ENCODE results near the gene RASD2. TPM values are rescaled to one million over a fixed set of nuclear protein-coding genes. Genes with fewer than 3 reads are reported as not detected.

The RASD2 gene
- total RNA-seq, 1 experiment from 2014 or later, result 2.4 TPM

DNA sequence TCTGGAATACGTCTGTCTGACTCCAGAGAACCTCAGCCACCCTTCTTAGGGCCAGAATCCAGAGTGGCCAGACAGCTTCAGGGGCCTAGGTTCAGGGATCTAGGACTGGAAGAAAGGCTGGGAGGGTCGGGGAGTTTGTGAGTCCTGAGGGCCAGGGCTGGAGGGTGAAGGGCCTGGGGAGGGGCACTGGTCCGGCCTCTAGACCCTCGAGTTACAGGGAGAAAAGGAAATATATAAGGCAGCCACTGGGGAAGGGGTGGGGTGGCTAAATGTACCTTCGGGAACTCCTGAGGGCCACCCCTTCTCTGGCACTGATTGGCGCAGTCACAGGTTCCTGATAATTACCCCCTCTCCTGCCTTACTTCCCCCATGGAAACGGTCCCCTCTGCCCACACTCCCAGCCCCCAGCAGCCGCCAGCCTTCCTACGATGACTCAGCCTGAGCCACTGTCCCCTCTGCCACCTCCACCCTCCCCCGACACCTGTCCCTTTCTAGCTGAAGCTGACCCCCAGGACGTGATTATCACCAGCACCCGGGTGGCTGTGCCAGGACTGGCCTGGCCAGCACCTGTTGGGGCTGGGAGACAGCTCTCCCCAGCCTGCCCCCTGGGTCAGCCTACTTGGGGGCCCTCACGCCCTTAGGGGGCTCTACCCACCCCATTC, 50.1 kb downstream of the RASD2 start:
- intact Hi-C loops (cut with micrococcal nuclease), result no loop called here

DNA sequence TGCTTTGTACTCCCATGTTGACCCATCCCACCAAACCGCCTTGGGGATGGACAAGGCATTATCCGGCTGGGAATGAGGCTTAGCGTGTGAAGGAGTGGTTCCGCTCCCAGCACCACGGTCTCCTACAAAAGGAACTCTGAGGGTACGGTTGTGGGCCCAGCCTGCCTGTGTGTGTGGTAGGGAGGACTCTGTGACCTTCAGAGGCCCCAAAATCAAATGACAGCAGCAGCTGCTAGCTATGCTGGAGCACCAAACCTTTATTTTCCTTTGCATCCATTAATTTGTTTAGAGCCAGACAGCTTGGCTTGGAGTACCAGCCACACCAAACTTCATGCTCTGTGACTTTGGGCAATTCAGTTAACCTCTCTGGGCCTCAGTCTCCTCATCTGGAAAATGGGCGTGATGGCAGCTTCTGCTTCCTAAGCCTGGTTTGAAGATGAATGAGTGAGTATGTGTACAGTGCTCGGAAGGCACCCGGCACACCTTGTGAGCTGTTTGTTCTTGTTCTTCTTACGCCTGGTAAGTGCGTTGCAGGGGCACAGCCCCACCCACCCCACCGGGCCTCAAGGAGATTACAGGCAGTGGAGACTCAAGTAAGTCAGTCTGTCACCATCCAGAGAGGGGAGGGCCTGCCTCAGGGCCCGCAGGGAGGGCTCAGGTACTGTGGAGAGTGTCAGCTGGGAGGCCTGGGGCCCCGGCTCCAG, 51.2 kb downstream of the RASD2 start:
- Histone ChIP-seq H2AFZ (ENCODE audit: low read depth, low read length, poor library complexity, severe bottlenecking) (no peak overlapping the region), H3K4me3 (replicated peaks in 1 of 2; ENCODE audit: low read depth in 1 of 2, low read length in 2 of 2) (no peak overlapping the region), H4K20me1 (ENCODE audit: insufficient read depth) (no peaks in the 10 kb centered on the region), H3K9me2 (ENCODE audit: insufficient read depth) (no peaks in the 10 kb centered on the region), H3K36me3 (ENCODE audit: control insufficient read depth in 1 of 2, insufficient read depth in 2 of 2, low read length in 2 of 2) (no peaks in the 10 kb centered on the region), H3K27ac (ENCODE audit: low read depth, low read length) (no peak overlapping the region), H3K27me3 (ENCODE audit: insufficient read depth, low read length) (no peaks in the 10 kb centered on the region), H3K4me1 (ENCODE audit: control insufficient read depth in 1 of 2, insufficient read depth in 2 of 2, low read length in 2 of 2) (peaks cover 33 to 49% of the 10 kb centered on the region in 2 experiments), H3K9me3 (ENCODE audit: control insufficient read depth in 1 of 2, insufficient read depth in 1 of 2, low read depth in 1 of 2, low read length in 2 of 2) (no peaks in the 10 kb centered on the region), H3K9ac (ENCODE audit: low read length) (no peak overlapping the region), H3K4me2 (ENCODE audit: low read length) (no peak overlapping the region), H3K79me2 (ENCODE audit: insufficient read depth, low read length) (no peaks in the 10 kb centered on the region)
- intact Hi-C loops (cut with micrococcal nuclease), result no loop called here
- CTCF ChIA-PET, result no interaction called here
- BruUV-seq (replicated peaks), result no TSS peak
- POLR2A ChIA-PET, result no interaction called here
- RAD21 ChIA-PET (ENCODE audit: low non-redundant PET in 1 of 2, low total read pairs in 2 of 2, uncharacterized antibody in 2 of 2, unreplicated experiment in 2 of 2), result no interaction called here
- DNase-seq (ENCODE audit: low read depth, low spot score) (no peak), ATAC-seq (no peak)
- TF ChIP-seq POLR2A (IDR thresholded peaks at IDR 0.05; ENCODE audit: borderline replicate concordance, extremely low read depth, insufficient read depth, insufficient read length) (no peak), SIN3A (IDR thresholded peaks at IDR 0.05; ENCODE audit: low read depth) (no peak), RAD21 (IDR thresholded peaks at IDR 0.05; ENCODE audit: low read depth) (no peak), YY1 (IDR thresholded peaks at IDR 0.05; ENCODE audit: extremely low read depth, insufficient replicate concordance, low read depth, low read length) (no peak), POLR2AphosphoS5 (IDR thresholded peaks at IDR 0.05; ENCODE audit: low read depth, low read length) (no peak), JUND (IDR thresholded peaks at IDR 0.05) (no peak), ZFX (IDR thresholded peaks at IDR 0.05) (no peak), EGR1 (IDR thresholded peaks at IDR 0.05; ENCODE audit: low read depth) (no peak), EZH2phosphoT487 (IDR thresholded peaks at IDR 0.05; ENCODE audit: borderline replicate concordance) (no peak), SRF (IDR thresholded peaks at IDR 0.05; ENCODE audit: low read depth) (no peak), ZNF274 (IDR thresholded peaks at IDR 0.05; ENCODE audit: low read depth, low read length) (no peak), SP1 (IDR thresholded peaks at IDR 0.05; ENCODE audit: low read depth) (no peak), FOSL1 (IDR thresholded peaks at IDR 0.05; ENCODE audit: low read depth) (no peak)
- TF ChIP-seq, protein P1, sequence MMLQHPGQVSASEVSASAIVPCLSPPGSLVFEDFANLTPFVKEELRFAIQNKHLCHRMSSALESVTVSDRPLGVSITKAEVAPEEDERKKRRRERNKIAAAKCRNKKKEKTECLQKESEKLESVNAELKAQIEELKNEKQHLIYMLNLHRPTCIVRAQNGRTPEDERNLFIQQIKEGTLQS (IDR thresholded peaks at IDR 0.05), result no peak
- TF ChIP-seq, protein P2, sequence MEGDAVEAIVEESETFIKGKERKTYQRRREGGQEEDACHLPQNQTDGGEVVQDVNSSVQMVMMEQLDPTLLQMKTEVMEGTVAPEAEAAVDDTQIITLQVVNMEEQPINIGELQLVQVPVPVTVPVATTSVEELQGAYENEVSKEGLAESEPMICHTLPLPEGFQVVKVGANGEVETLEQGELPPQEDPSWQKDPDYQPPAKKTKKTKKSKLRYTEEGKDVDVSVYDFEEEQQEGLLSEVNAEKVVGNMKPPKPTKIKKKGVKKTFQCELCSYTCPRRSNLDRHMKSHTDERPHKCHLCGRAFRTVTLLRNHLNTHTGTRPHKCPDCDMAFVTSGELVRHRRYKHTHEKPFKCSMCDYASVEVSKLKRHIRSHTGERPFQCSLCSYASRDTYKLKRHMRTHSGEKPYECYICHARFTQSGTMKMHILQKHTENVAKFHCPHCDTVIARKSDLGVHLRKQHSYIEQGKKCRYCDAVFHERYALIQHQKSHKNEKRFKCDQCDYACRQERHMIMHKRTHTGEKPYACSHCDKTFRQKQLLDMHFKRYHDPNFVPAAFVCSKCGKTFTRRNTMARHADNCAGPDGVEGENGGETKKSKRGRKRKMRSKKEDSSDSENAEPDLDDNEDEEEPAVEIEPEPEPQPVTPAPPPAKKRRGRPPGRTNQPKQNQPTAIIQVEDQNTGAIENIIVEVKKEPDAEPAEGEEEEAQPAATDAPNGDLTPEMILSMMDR (IDR thresholded peaks at IDR 0.05 in 2 of 3, conservative IDR thresholded peaks at IDR 0.05 in 1 of 3; ENCODE audit: borderline replicate concordance in 1 of 3, insufficient read depth in 1 of 3, low read depth in 2 of 3, low read length in 2 of 3), result no peak
- TF ChIP-seq, protein P3, sequence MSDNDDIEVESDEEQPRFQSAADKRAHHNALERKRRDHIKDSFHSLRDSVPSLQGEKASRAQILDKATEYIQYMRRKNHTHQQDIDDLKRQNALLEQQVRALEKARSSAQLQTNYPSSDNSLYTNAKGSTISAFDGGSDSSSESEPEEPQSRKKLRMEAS (IDR thresholded peaks at IDR 0.05), result no peak

More for the DNA sequence above, 50.1 kb downstream of the RASD2 start:
- ChIA-PET RAD21 (ENCODE audit: low non-redundant PET in 1 of 2, low total read pairs in 2 of 2, uncharacterized antibody in 2 of 2, unreplicated experiment in 2 of 2) (interaction anchor here in 1 of 2 experiments (0.7 kb wide), 1 partner anchor 98 kb away, joined by 3 read pairs; no protein-coding TSS in a partner anchor), POLR2A (no interaction called here), CTCF (no interaction called here)
- Histone ChIP-seq H3K27ac (ENCODE audit: low read depth, low read length) (peak overlapping the region; percentile 54), H3K9me2 (ENCODE audit: insufficient read depth) (no peaks in the 10 kb centered on the region), H3K36me3 (ENCODE audit: control insufficient read depth in 1 of 2, insufficient read depth in 2 of 2, low read length in 2 of 2) (no peaks in the 10 kb centered on the region), H2AFZ (ENCODE audit: low read depth, low read length, poor library complexity, severe bottlenecking) (peak overlapping the region; percentile 68), H4K20me1 (ENCODE audit: insufficient read depth) (no peaks in the 10 kb centered on the region), H3K4me1 (ENCODE audit: control insufficient read depth in 1 of 2, insufficient read depth in 2 of 2, low read length in 2 of 2) (peaks cover 33 to 49% of the 10 kb centered on the region in 2 experiments), H3K4me2 (ENCODE audit: low read length) (peak overlapping the region; percentile 66), H3K9ac (ENCODE audit: low read length) (peak overlapping the region; percentile 36), H3K4me3 (replicated peaks in 1 of 2; ENCODE audit: low read depth in 1 of 2, low read length in 2 of 2) (peak overlapping the region in 1 of 2 experiments; percentile 34; a peak in 2 of 4 replicates), H3K27me3 (ENCODE audit: insufficient read depth, low read length) (no peaks in the 10 kb centered on the region), H3K9me3 (ENCODE audit: control insufficient read depth in 1 of 2, insufficient read depth in 1 of 2, low read depth in 1 of 2, low read length in 2 of 2) (no peaks in the 10 kb centered on the region), H3K79me2 (ENCODE audit: insufficient read depth, low read length) (no peaks in the 10 kb centered on the region)
- ATAC-seq, result peak; percentile 31
- DNase-seq (ENCODE audit: low read depth, low spot score), result no peak
- BruUV-seq (replicated peaks), result no TSS peak
- TF ChIP-seq, protein P1 (IDR thresholded peaks at IDR 0.05), result no peak
- TF ChIP-seq POLR2AphosphoS5 (IDR thresholded peaks at IDR 0.05; ENCODE audit: low read depth, low read length) (0 out of 2 replicates have a peak, but pooled peaks have one; percentile 27), SP1 (IDR thresholded peaks at IDR 0.05; ENCODE audit: low read depth) (peak; percentile 16; the same call in 1 of the 2 replicates), SIN3A (IDR thresholded peaks at IDR 0.05; ENCODE audit: low read depth) (no peak), FOSL1 (IDR thresholded peaks at IDR 0.05; ENCODE audit: low read depth) (peak; percentile 41; the same call in 1 of the 2 replicates)

All from HCT116 (cell line).